Right atrium auricular region (tissue), 2 donors: ENCODE results near the gene BAAT. TPM values are rescaled to one million over a fixed set of nuclear protein-coding genes. Genes with fewer than 3 reads are reported as not detected.

Source experiments
- DNase-seq: peaks from one replicate; pipeline ENCODE4 v3.0.0-alpha.2; 2019; ENCODE audit warnings: low spot score
- H3K27ac ChIP-seq, 2 donors: fragments of 200-600 bp; sonication (generic); 1 replicate in 1 of 2; 2 replicates in 1 of 2; pipeline ENCODE4 v1.5.1; 2016 to 2019
- H3K27me3 ChIP-seq, 2 donors: fragments of 200-600 bp; sonication (generic); one replicate each; pipeline versions ENCODE4 v1.5.1 to v1.6.0; 2017 to 2019
- H3K36me3 ChIP-seq: fragments of 200-600 bp; sonication (generic); one replicate; pipeline ENCODE4 v1.5.1; 2016
- H3K4me1 ChIP-seq, 2 donors: fragments of 200-600 bp; sonication (generic); one replicate each; pipeline versions ENCODE4 v1.5.1 to v1.6.0; 2017 to 2019
- H3K4me3 ChIP-seq, 2 donors: fragments of 200-600 bp; sonication (generic); 1 replicate in 1 of 2; 2 replicates in 1 of 2; pipeline ENCODE4 v1.5.1; 2017 to 2019; ENCODE audit warnings: mild to moderate bottlenecking in 1 of 2, moderate library complexity in 1 of 2
- H3K9me3 ChIP-seq, 2 donors: fragments of 200-600 bp; sonication (generic); one replicate each; pipeline ENCODE4 v1.5.1; 2019
- total RNA-seq, 2 donors: library from RNA; depleted of rRNA; stranded (reverse); fragments of >200 nt; gene quantifications; one replicate each; pipeline ENCODE4 v1.1.0, GENCODE V29; 2016
- TF ChIP-seq, protein P1 (sequence below), 2 donors: fragments of 200-600 bp; sonication (generic); IDR thresholded peaks; one replicate each; pipeline ENCODE4 v1.5.1; 2019; ENCODE audit warnings: antibody characterized with exemption in 2 of 2

The BAAT gene
- total RNA-seq, 2 donors from 2014 or later: 0.20 TPM; not detected in 1

DNA sequence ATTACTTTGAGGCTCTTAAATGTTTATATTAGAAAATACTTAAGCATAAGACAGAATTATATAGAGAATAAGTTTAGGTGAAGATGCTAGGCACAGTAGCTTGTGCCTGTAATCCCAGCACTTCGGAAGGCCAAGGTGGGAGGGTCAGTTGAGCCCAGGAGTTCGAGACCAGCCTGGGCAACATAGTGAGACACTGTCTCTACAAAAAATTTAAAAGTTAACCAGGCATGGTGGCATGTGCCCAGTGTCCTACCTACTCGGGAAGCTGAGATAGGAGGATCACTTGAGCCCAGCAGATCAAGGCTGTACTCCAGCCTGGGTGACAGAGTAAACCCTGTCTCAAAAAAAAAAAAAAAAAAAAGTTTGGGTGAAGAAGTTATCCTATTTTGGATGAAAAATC is 61.7 kb downstream of the BAAT start:
- H3K4me1 ChIP-seq: no peaks in the 10 kb centered on the region
- H3K9me3 ChIP-seq: no peaks in the 10 kb centered on the region
- TF ChIP-seq, protein P1, sequence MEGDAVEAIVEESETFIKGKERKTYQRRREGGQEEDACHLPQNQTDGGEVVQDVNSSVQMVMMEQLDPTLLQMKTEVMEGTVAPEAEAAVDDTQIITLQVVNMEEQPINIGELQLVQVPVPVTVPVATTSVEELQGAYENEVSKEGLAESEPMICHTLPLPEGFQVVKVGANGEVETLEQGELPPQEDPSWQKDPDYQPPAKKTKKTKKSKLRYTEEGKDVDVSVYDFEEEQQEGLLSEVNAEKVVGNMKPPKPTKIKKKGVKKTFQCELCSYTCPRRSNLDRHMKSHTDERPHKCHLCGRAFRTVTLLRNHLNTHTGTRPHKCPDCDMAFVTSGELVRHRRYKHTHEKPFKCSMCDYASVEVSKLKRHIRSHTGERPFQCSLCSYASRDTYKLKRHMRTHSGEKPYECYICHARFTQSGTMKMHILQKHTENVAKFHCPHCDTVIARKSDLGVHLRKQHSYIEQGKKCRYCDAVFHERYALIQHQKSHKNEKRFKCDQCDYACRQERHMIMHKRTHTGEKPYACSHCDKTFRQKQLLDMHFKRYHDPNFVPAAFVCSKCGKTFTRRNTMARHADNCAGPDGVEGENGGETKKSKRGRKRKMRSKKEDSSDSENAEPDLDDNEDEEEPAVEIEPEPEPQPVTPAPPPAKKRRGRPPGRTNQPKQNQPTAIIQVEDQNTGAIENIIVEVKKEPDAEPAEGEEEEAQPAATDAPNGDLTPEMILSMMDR (IDR thresholded peaks at IDR 0.05): no peak
- DNase-seq: no peak
- no peaks in the 10 kb centered on the region for H3K36me3 ChIP-seq
- H3K27ac ChIP-seq: no peak overlapping the region
- no peaks in the 10 kb centered on the region for H3K27me3 ChIP-seq
- no peak overlapping the region for H3K4me3 ChIP-seq

DNA sequence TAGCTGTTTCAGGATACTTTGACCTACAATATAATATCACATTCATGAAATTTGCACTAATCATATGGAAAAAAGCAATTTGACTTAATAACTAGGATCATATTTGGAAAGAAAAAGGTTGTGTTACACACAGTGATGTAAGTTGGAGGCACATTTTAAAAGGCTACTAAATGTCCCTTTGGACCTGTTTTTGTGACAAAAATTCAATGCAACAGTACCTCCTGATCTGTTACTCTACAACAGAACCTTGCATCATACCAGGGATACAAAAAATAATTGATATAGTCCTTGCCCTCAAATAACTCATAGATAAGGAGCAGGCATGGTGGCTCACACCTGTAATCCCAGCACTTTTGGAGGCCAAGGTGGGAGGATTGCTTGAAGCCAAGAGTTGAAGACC is 67.1 kb downstream of the BAAT start:
- H3K27me3 ChIP-seq: no peaks in the 10 kb centered on the region

DNA sequence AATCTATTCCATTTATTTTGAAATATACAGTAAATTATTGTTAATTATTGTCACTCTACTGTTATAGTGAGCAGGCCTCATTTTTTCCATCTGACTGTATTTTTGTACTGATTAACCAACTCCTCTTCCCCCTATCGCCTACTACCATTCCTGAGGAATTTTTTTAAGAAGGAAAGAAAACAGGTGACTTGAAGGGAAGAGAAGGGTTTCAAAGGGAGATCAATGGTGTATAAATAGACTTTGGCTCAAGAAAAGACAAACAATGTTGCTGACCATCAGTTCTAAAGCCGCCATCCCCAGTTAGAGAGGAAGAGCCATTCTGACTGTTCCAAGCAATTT is 69.7 kb downstream of the BAAT start:
- no peak for DNase-seq
- no peaks in the 10 kb centered on the region for H3K9me3 ChIP-seq
- no peak overlapping the region for H3K4me3 ChIP-seq
- H3K36me3 ChIP-seq: no peaks in the 10 kb centered on the region
- H3K4me1 ChIP-seq: no peaks in the 10 kb centered on the region
- no peaks in the 10 kb centered on the region for H3K27me3 ChIP-seq
- TF ChIP-seq, protein P1 (IDR thresholded peaks at IDR 0.05): no peak
- no peak overlapping the region for H3K27ac ChIP-seq

More for the DNA sequence above, 67.1 kb downstream of the BAAT start:
- H3K36me3 ChIP-seq: no peaks in the 10 kb centered on the region
- DNase-seq: no peak
- no peak overlapping the region for H3K27ac ChIP-seq
- no peaks in the 10 kb centered on the region for H3K9me3 ChIP-seq
- TF ChIP-seq, protein P1 (IDR thresholded peaks at IDR 0.05): no peak
- no peak overlapping the region for H3K4me3 ChIP-seq
- H3K4me1 ChIP-seq: no peaks in the 10 kb centered on the region

DNA sequence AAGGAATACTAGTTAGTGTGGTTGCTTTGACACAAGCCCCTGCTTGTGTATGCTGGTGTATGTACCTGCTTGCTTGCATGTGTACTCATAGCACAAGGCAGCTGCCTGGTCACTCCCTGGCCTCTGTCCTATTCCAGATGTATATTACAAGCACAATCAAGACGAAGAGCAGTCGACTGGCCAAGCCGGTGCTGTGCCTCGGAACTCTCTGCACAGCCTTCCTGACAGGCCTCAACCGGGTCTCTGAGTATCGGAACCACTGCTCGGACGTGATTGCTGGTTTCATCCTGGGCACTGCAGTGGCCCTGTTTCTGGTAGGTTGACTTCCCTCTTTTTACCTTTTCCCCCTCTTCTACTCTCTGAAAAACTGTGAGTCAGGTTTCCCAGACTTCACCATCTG is 72.1 kb downstream of the BAAT start:
- no peaks in the 10 kb centered on the region for H3K27me3 ChIP-seq
- no peaks in the 10 kb centered on the region for H3K36me3 ChIP-seq
- no peaks in the 10 kb centered on the region for H3K9me3 ChIP-seq
- H3K27ac ChIP-seq: no peak overlapping the region
- no peaks in the 10 kb centered on the region for H3K4me1 ChIP-seq
- no peak overlapping the region for H3K4me3 ChIP-seq
- TF ChIP-seq, protein P1 (IDR thresholded peaks at IDR 0.05): no peak
- DNase-seq: no peak

DNA sequence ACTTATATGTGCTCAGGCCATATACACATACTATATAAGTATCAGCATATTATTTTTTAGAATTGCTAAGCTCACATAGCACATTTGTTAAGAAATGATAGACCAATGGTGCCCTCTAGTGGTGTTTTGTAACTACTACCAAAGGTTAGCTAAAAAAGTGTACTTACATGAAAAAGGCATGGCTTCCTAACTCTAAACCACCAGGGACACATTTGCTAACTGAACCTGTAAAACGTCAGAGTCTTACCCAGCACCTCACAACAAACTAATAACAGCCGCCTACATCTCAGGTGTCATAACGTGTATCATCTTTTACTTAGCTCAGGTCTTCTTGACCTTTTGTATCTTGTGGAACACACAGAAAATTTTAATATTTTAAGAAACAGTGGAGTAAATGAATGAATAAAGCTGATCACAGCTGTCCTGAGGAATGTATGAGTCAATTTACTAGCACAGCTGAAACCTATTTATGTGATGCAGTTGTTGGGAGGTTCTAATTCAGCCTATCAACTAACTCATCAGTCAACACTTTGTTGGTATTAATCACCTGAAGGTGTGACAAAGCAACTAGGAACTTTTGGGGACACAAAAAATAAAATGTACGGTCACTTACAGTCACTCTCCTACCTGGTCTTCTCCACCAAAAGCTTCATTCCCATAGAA is 72.9 kb downstream of the BAAT start:
- TF ChIP-seq, protein P1 (IDR thresholded peaks at IDR 0.05): peak; percentile 66 to 74

DNA sequence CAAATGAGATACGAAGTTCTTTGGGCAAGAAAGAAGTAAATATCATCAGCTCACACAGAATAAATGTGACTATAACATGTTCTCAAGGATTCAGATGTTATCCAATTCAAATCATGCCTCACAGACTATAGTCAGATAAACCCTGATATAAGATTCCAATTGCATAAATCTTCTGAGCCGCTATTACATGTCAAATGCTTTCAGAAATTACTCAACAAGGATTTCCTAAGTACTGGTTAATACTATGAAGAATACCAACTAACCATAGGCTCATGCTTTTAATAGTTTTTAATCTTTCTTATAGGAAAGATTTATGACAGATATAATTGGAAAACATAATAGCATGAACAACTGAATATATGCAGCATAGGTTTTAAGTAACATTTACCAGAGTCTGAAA is 73.6 kb downstream of the BAAT start:
- no peak overlapping the region for H3K4me3 ChIP-seq
- no peaks in the 10 kb centered on the region for H3K4me1 ChIP-seq
- H3K9me3 ChIP-seq: no peaks in the 10 kb centered on the region
- H3K27ac ChIP-seq: no peak overlapping the region
- no peaks in the 10 kb centered on the region for H3K27me3 ChIP-seq
- TF ChIP-seq, protein P1 (IDR thresholded peaks at IDR 0.05): no peak
- DNase-seq: no peak
- no peaks in the 10 kb centered on the region for H3K36me3 ChIP-seq

More for the DNA sequence above, 72.9 kb downstream of the BAAT start:
- no peak overlapping the region for H3K27ac ChIP-seq
- no peaks in the 10 kb centered on the region for H3K4me1 ChIP-seq
- H3K9me3 ChIP-seq: no peaks in the 10 kb centered on the region
- no peak for DNase-seq
- no peaks in the 10 kb centered on the region for H3K27me3 ChIP-seq
- no peak overlapping the region for H3K4me3 ChIP-seq
- H3K36me3 ChIP-seq: no peaks in the 10 kb centered on the region
